ENCODE data around the gene GAS2.
A peak's percentile ranks its signal among the peaks of the same experiment; 100 is the strongest.

GAS2 gene

DNA sequence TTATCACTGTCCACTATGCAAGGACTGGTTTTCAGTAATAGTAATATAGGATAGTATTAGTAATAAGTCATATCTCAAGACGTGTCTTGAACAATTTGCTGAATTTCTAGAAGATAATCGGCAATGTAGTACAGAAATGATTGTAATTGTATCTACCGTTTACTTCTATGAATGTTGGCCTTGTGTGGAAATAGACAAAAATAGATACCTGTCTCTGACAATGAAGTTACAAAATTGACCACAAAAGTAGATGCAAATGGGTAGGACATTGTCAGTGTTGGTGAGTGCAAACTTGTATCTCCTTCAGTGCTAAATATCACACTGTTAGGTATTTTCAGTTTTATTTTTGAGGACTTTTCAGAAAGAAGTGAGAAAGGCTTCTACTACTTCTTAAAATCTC is 120.1 kb downstream of the GAS2 start:
- no peak for DNase-seq (ENCODE audit: low read depth in 2 of 3, low spot score in 1 of 3)

DNA sequence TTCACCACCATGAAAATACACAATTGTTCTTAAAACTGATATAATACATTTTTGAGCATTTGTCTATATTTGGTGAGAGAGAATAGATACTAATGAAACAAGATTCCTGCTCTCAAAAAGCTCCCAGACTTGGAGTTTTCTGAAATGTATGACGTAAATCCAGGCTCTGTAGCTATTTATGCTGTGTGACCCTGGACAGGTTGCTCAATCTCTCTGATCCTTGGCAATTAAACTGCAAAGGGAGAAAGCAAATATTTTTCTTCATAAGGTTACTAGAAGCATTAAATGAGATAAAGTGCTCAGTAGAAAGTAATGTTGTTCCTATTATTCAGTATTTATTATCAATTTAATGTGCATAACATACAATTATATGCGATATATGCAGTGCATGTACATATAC is 120.6 kb downstream of the GAS2 start:
- DNase-seq (ENCODE audit: low read depth in 2 of 3, low spot score in 1 of 3): no peak

- DNase-seq (ENCODE audit: low read depth in 2 of 3, low spot score in 1 of 3): peak in 2 of 3 donors; percentile 3 to 26
These were observed 121.2 kb downstream of the GAS2 start for GRCh38 chr11:22787551-22788162.

GRCh38 chr11:22792497-22792896 is 126.1 kb downstream of the GAS2 start:
- DNase-seq (ENCODE audit: low read depth in 2 of 3, low spot score in 1 of 3): no peak

DNA sequence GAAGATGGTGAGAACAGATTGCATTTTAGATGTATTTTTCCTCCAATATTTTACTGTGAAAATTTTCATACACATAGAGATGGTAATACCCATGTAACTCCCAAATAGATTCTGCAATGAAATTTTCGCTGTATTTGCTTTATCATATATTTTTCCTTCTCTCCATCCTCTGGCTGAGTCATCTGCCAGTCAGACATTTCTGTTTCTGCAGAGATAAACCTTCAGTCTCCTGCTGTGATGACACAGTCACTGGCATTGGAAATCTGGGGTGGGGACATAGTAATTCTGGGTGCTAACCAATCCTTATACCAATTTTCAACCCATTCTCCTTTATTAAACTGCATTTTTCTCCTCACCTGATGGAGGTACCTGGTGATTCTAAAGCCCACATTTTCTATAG is 129.5 kb downstream of the GAS2 start:
- DNase-seq (ENCODE audit: low read depth in 2 of 3, low spot score in 1 of 3): no peak

DNA sequence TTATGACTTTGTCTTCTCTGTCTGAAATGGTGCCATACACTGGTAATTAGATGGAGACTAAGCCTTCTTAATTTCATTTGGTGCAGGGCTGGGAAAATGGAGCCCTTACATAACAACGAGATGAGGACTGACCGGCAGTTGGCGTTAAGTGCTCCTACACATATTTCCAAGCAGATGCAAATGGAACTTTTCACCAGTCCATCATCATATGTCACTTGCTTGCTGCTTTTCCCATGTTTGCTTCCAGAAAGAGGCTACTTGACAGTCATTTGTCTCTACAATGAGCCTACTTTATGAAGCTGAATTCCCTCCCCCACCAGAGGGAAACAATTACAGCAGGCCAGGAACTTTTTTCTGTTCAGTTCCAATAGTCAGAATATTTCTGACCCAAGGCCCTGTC is 130.6 kb downstream of the GAS2 start:
- DNase-seq (ENCODE audit: low read depth in 2 of 3, low spot score in 1 of 3): no peak

DNA sequence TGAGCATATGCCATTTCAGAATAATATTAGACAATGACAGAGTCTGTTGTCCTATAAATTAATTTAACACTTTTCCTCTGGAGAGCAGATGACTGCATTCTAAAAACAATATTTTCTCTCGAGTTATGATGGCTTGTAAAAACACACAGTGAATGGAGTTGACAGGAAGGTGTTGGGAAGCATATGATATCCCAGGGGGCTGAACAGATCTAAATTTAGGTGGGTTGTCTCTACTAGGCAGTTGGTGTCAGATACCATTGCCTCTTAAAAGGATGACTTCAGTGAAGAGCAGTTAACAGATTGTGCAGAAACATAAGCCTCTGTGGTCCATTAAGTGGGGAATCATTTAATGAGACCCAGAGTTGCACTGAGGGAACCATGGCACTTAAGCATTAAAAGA is 132.5 kb downstream of the GAS2 start:
- no peak for DNase-seq (ENCODE audit: low read depth in 2 of 3, low spot score in 1 of 3)

- no peak for DNase-seq (ENCODE audit: low read depth in 2 of 3, low spot score in 1 of 3)
These were observed 134.1 kb downstream of the GAS2 start for GRCh38 chr11:22800482-22800881.

DNA sequence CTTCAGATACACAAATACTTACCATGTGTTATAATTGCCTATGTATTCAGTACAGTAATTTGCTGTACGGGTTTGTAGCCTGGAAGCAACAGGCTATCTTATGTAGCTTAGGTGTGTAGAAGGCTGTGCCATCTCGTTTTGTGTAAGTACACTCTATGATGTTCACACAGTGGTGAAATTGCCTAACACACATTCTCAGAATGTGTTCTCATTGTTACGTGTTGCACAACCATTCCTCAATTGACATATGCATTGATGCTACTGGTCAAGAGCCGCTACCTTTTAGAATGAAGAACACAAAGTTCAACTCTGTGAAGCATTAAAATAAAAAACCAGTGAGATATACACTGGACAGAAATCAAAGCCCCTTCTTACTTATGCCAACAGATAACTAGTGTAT is 136.4 kb downstream of the GAS2 start:
- no peak for DNase-seq (ENCODE audit: low read depth in 2 of 3, low spot score in 1 of 3)

DNA sequence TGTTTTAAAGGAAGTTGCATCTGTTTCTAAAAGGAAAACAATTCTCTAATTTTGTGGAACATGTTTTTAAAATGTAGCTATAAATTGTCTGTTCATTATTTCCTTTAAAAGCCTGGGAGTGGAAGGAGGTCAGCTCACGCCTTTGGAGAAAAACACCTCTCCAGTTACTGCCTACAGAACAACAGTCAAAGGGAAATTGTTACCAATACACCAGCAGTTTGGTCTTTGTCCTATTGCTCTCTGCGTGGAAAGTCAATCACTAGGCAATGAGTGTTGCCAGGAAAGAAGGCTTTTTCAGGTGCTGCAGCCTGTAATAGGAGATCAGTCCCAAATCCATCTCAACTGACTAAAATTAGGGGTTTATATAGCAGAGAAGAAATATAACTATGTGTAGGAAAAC is 141.0 kb downstream of the GAS2 start:
- no peak for DNase-seq (ENCODE audit: low read depth in 2 of 3, low spot score in 1 of 3)

- DNase-seq (ENCODE audit: low read depth in 2 of 3, low spot score in 1 of 3): no peak
These were observed 141.6 kb downstream of the GAS2 start for GRCh38 chr11:22807855-22808570.

GRCh38 chr11:22808571-22809197 is 142.3 kb downstream of the GAS2 start:
- no peak for DNase-seq (ENCODE audit: low read depth in 2 of 3, low spot score in 1 of 3)

GRCh38 chr11:22809893-22810292 is 143.5 kb downstream of the GAS2 start:
- no peak for DNase-seq (ENCODE audit: low read depth in 2 of 3, low spot score in 1 of 3)

GRCh38 chr11:22822203-22822602 is 155.8 kb downstream of the GAS2 start:
- DNase-seq (ENCODE audit: low read depth in 2 of 3, low spot score in 1 of 3): no peak

DNA sequence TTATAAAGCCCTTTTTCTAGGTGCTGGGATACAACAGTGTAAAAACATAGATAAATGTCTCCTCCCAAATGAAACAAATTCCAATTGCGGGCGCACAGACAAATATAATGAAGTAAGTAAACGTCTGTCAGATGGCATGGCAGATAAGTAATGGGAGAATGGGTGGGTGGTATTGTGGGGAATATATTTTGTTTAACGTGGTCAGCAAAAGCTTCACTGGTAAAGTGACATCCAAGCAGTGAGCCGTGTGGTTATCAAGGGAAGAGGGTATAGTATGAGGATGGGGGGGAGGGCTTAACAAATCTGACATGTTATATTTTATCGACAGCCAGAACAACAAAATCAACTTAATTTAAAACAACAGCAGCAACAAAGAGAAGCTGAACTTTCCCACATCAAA is 162.0 kb downstream of the GAS2 start:
- DNase-seq (ENCODE audit: low read depth in 2 of 3, low spot score in 1 of 3): no peak

DNA sequence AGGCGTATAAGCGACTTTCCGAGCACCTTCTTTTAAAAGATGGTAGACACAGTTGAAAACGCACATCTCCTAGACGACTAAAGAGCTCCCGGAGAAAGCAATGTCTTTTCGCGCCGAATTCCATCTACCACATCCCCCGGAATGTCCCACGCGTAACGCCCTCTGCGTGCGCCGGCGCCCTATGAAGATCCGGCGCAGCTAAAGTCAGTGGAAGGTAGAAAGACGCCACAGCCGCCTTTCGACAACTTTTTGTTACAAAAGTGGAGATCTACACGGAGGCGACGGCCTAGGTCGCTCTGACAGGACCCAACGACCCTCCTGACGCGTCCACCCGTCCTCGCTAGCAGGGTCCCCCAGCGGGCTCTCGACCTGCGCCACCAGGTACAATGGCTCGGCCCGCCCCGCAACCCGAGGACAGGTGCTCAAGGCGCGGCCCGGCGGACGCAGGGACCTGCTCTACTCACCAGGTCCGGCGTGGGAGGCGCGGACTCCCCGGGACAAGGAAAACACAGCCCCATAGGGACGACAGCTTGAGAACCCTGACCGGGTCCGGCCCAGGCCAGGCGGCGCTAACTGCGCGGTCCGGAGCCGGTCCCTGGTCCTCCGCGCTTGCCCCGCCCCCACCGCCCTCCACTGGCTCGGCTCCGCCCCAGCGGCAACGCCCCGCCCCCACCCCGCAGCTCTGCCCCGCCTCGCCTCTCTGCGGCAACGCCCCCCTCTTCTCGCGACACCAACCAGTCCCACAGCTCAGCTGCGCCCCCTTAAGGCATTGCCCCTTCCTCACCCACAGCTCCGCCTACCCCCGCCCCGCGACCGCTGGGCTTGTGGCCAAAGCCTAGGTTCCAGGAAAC is 163.0 kb downstream of the GAS2 start, which contains the start of gene SVIP:
SVIP (minus strand) TSS at position 571 of the 851 bp plus-strand sequence; CDS start at position 518, 53 bp downstream.
- DNase-seq (ENCODE audit: low read depth in 2 of 3, low spot score in 1 of 3): peak; percentile 88 to 94 (median 90)

DNA sequence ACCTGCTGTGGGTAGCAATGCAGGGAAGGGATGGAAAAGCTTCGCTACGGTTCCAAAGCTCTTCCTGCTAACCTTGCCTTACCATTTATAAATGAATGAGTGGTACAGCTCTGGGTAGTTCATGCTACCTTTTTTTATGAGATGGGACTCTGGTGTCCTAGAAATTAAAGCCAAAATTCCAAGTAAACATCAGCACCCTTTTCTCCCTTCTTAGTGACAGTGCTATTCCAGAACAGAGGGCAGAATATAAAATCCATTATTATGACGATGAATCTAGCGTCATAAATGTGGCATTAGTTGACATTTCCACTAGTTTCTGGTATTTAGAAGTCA is 163.6 kb downstream of the GAS2 start:
- no peak for DNase-seq (ENCODE audit: low read depth in 2 of 3, low spot score in 1 of 3)

DNA sequence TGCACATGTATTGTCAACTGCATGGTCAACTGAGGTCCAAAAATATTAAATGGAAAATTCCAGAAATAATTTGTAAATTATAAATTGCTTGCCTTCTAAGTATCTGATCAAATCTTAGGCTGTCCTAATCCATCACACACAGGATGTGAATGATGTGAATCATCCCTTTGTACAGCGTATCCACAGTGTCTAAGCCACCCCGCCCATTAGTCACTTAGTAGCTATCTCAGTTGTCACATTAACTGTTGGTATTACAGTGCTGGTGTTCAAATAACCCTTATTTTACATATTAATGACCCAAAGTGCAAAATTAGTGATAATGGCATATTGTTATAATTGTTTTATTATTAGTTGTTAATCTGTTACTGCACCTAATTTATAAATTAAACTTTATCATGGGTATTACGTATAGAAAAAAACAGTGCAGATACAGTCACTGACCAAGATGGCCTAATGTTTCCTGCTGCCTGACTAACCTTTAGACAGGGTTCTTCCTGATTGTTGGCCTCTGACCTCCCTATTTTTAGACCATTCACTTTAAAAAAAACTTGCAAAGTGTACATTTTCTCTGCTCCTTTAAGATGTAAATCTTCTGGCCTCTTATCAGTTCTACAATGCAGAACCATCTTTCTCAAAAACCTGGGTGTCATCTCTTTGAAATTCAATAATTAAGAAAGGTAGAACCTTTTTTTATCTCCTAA is 166.1 kb downstream of the GAS2 start:
- no peak for DNase-seq (ENCODE audit: low read depth in 2 of 3, low spot score in 1 of 3)

DNA sequence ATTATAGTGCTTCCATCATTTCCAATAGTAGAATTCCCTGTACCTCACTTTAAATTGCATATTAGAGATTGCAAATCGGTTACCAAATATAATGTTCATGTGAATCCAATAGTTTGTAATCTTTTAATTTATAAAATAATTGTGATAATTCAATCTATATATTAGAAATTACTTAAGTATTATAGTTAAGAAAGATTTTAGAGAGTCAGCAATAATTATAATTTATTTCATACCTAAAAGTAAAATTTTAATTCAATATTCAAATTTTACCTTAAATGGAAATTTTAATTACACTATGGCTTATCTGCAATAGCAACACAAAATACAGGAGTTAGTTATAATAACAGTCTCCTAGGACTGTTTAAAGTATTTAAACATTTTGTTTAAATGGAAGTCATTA is 180.3 kb downstream of the GAS2 start:
- no peak for DNase-seq (ENCODE audit: low read depth in 2 of 3, low spot score in 1 of 3)

- DNase-seq (ENCODE audit: low read depth in 2 of 3, low spot score in 1 of 3): no peak
These were observed 185.1 kb downstream of the GAS2 start for GRCh38 chr11:22851477-22851876.

DNA sequence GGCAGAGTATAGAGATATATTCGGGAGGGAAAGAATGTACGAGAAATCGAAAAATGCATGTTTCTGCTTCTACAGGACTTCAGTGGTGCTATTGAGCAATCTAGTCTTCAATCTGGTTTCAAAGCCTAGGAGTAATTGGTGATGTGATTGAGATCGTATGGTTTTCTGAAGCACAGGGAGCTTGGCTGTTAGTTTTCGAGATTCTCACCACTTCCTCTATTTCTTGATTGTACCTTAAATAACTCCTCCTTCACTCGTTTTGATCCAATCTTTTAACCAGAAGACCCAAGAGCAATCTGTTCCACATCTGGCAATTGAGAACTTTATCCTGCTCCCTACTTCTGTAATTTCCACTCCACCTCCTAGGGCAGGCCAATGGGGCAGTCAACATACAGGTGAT is 193.3 kb downstream of the GAS2 start:
- DNase-seq (ENCODE audit: low read depth in 2 of 3, low spot score in 1 of 3): no peak

Data from stimulated activated CD4-positive, alpha-beta T cell treated with anti-CD3 and anti-CD28 coated beads, Interleukin-12 subunit alpha, Interleukin-12 subunit beta, amount 100 ng/mL, for 48 hours (primary cell).